HG02763 (cell line): ENCODE results near the gene TMC5.

Experiments used
- ATAC-seq: cut with Tn5 transposase; IDR thresholded peaks from one replicate; pipeline ENCODE4 v1.9.1; 2021; ENCODE audit warnings: mild to moderate bottlenecking, moderate library complexity; ENCODE audit not compliant: unreplicated experiment

TMC5 gene

GRCh38 chr16:19502395-19503131, 84.9 kb downstream of the TMC5 start:
- ATAC-seq, result no peak

DNA sequence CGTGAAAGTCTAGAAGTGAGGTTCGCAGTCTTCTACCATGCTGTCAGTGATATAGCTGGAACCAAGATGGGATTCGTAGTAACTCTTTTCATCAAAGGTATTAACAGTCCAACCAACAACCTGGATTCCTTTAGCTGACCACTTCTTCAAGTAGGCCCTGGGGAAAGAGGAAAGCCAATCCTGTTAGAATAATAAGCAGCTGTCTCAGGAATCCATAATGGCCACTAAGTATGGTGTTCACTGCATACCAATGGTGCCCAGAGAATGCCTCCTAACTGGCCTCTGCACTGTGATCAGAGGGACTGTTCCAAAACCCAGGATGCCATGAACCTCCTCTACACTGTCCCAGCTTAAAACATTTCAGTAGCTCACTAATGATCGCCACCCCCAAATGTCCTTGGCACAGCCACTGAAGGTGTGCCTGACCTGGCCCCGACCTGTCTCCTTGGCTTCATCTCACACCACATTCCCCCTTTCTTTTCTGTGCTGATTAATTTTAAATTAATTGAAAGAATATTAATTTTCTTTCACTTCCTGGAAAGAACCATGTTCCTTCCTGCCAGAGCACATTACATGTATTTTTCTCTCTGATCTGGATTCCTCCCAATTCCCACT, 85.9 kb downstream of the TMC5 start:
- ATAC-seq, result no peak

GRCh38 chr16:19505600-19506303, 88.1 kb downstream of the TMC5 start:
- no peak for ATAC-seq

GRCh38 chr16:19506965-19507364, 89.3 kb downstream of the TMC5 start:
- no peak for ATAC-seq

- no peak for ATAC-seq
Observed at GRCh38 chr16:19507867-19508266, 90.2 kb downstream of the TMC5 start.

GRCh38 chr16:19512297-19512696, 94.6 kb downstream of the TMC5 start:
- ATAC-seq, result no peak

GRCh38 chr16:19513377-19514053, 95.8 kb downstream of the TMC5 start:
- ATAC-seq, result no peak

- no peak for ATAC-seq
Observed at GRCh38 chr16:19515757-19516156, 98.1 kb downstream of the TMC5 start.

DNA sequence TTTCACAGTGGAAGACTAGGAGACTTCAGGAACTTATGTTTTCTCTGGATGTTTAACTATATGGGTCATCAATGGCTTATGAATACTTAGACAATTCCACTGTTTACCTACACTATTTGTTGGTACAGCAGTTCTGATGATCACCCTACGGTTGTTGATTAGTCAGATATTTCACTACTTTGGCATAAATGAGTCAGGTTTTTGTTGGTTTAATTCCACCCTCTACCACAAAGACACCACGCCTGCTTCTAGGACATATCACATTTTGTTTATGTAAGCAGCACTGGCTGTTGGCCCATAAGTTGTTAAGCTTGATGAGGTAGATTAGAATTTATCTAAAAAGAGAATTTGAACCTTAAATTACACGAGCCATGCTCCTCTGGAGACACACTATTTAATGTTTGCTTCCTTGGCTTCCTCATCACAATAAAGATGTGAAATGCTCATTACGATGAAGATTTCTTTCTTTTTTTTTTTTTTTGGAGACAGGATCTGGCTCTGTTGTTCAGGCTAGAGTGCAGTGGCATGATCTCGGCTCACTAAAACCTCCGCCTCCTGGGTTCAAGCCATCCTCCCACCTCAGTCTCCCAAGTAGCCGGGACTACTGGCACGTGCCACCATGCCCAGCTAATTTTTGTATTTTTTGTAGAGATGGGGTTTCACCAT, 99.9 kb downstream of the TMC5 start:
- no peak for ATAC-seq

DNA sequence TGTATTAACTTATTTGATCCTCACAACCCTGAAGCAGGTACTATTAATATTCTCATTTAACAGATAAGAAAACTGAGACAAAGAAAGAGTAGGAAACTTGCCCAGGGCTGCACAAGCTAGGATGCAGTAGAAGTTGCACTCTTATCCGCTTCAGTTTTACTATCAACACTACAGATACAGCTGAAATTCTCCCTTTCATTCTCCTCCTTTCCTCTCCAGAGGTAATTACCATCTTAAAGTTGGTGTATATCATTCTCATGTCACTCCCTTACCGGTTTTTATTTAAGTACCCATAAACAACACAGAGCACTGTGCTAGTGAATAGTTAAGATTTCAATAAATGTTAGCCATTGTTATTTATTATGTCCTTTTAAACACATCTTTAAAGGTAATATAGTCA, 100.7 kb downstream of the TMC5 start:
- no peak for ATAC-seq

DNA sequence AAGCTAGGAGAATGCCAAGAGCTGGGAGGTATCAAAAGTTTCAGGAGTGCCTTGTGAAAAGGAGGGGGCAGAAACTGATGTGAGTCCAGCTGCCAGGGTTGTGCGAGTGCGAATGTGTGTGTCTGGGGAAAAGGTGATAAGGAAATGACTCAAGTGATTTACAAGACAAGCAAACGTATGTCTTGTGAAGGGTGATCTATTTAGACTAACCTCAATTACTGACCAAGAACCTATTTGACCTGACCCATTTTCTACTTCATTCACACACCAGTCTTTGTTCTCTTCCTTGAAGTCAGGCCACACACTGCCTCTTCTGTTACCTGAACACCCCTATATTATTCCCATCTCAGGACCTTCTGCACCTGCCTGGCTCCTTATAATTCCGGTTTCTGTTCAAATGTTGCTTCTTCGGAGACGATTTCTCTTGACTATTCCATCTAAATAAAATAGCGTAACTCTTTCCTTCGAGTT, 103.2 kb downstream of the TMC5 start:
- no peak for ATAC-seq

- peak; percentile 81 for ATAC-seq
Observed at GRCh38 chr16:19521471-19522396, 104.1 kb downstream of the TMC5 start, which contains the start of gene GDE1. GDE1 (minus strand) TSS chr16:19522098; CDS start chr16:19521964, 134 bp downstream.

DNA sequence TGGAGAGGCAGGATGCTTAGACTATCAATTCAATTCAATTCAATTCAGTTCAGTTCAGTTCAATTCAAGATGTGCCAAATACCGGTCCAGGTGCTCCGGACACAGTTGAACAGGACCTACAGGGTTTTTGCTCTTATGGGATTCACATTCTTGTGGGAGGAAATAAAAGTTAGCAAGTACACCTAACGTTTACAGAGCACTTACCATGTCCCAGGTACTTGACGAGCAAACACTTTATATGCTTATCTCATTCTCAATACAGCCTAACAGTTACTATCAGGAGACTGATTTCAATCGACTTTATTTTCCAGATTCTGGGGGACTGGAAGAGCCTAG, 104.7 kb downstream of the TMC5 start:
- no peak for ATAC-seq

- ATAC-seq, result no peak
Observed at GRCh38 chr16:19522760-19523159, 105.1 kb downstream of the TMC5 start.

DNA sequence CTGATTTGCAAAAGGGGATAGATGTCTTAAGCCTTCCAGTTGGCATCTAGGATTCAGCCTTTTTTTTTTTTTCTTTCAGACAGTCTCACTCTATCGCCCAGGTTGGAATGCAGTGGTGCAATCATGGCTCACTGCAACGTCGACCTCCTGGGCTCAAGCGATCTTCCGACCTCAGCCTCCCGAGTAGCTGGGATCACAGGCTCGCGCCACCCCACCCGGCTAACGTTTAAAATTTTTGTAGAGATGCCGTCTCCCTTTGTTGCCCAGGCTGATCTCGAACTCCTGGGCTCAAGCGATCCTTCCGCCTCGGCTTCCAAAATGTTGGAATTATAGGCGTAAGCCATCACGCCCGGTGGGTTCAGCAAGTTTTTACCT, 105.5 kb downstream of the TMC5 start:
- ATAC-seq, result no peak

DNA sequence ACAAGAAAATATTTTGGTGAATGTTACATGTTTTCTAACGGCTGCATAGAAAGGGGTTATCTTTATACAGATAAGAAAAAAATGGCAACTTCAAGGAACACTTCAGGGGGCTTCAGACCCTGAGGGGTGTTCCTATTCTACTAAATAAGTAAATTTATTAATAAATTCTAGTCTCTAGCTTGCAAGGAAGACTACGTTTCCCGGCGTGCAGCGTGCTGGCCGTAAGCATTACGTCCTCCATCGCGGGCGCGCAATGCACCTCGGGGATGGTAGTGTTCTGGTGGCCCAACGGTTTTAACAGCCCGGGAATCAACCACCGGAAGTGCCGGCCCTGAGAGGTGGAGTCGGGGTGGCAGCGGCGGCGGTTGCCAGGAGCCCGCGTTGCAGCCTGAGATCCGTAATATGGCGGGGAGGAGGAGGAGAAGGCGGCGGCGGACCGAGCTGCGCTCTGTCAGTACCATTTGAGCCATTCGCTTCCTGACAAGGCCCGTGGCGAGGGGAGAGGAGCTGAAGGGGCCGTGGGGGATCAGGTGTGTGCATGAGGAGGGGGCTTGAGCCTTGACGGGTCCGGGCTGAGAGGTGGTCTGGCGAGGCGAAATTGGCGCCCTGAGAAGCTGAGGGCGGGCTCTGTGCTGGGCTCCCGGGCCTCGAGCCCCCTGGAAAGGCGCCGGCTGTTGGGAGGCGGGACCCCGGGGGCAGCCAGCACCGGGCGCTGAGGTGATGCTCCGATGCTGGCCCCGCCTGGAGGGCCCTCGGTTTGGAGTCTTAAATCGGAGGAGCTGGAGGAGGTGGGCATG, 106.1 kb downstream of the TMC5 start, which contains the start of gene CCP110:
Gene CCP110 (plus strand): TSS at position 384 of the 797 bp plus-strand sequence. CDS start 3,940 bp downstream, outside the sequence.
- peak; percentile 61 for ATAC-seq

DNA sequence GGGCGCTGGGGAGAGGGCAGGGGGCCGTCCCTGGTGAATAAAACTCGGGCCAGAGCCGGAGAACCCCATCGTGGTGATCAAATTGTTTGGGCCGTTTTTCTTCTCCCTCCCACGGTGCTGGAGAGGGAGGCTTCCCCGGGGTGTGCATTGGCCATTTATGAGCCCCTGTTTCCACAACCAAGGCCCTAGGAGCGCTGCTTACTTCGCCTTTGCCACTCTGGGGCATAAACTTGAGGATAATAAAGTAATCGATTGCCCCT, 106.6 kb downstream of the TMC5 start:
- ATAC-seq, result no peak

DNA sequence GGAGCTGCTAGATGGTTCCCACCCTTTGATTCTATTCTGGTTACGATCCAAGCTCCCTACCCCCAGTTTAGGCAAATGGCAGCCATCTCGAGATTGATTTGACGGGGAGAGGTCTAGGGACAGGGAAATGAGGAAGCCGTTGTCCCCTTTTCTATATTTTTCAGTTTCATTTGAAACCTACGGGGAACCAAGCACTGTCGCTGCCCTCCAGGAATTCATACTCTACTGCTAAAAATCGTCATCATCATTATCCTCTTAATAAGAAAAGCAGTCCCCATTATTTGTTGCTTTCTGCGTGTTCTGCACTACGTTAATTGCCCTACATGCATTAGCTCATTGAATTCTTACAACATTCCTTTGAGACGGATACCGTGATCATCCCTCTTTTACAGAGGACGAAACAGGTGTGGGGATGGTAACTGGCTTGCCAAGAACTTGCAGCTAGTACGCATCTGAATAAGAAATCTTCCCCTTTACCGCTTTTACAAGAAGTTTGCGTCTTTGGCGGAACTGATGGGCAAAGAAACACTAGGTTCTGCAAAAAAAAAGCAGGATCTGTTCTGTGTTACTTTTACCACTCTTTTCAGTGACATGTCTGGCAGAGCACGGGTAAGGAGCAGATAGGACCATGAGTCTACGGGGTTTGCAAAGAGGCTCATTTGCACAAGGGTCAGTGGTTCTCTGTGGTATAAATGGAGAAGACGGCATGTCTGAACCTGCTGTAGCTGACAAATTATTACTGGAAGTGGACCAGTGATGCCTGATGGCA, 107.1 kb downstream of the TMC5 start:
- no peak for ATAC-seq

DNA sequence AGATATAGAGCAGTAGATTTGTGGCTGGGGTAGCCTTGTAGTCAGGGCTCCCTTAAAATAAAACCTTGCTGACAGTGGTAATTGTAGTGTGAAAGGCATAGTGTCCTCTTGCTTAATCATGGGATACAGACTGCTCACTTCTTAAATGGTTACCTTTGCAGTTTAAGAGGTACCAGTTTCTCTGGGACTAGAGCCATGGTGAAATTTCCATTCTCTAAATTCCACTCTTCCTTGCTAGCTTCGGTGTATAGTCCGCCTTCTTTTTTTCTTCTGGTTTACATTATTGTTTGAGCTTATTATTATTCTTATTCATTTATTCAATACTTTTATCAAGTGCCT, 107.7 kb downstream of the TMC5 start:
- no peak for ATAC-seq
